Measurements from ENCODE around the gene TMEM51. TPM values are rescaled to one million over a fixed set of nuclear protein-coding genes. Genes with fewer than 3 reads are reported as not detected.
A peak's percentile ranks its signal among the peaks of the same experiment; 100 is the strongest.

Gene TMEM51
- polyA plus RNA-seq, 4 donors = 20.0 to 23.2 (median 20.9) TPM

DNA sequence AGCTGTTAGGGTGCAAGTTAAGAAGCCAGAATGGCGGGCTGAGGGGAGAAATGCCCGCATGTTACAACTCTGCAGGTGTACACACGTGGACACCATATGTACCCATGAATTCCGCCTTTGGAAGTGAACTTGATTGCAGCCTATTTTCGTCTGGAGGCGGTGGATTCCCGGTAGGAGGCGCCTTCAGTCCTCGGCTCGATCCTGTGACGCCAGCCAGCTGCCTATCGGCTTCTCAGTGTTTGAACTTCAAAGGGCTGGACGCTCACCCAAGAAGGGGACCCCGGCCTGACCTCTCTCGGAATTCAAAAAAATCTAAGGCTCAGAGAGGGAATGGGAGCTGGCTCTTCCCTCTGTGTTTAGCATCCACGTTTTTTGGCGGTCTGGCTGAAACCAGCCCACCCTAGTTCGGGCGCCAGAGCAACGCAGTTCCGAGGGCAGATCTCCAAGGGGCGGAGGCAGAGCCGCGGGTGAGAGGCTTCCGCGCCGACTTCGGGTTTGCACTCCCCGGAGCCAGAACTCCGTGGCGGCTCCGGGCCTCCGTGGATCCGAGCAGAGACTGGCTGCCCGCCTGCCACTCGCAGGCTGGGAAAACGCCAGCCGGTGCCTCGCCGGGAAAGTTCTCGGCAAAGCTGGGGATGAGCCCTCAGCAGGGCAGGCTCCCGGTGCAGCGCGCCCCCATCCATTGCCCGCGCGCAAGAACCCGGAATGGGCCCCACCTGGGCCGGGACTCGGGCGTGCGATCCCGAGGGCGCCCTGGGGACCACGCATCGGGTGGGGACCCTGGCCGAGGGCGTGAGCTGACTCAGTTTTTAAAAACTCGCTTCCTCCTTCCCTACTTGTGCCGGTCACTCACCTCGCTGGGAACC is 996 bp upstream of the TMEM51 start:
- DNase-seq (ENCODE audit: low read depth in 4 of 4, low spot score in 3 of 4) = peak in 3 of 4 donors; percentile 80 to 84 (median 81)

DNA sequence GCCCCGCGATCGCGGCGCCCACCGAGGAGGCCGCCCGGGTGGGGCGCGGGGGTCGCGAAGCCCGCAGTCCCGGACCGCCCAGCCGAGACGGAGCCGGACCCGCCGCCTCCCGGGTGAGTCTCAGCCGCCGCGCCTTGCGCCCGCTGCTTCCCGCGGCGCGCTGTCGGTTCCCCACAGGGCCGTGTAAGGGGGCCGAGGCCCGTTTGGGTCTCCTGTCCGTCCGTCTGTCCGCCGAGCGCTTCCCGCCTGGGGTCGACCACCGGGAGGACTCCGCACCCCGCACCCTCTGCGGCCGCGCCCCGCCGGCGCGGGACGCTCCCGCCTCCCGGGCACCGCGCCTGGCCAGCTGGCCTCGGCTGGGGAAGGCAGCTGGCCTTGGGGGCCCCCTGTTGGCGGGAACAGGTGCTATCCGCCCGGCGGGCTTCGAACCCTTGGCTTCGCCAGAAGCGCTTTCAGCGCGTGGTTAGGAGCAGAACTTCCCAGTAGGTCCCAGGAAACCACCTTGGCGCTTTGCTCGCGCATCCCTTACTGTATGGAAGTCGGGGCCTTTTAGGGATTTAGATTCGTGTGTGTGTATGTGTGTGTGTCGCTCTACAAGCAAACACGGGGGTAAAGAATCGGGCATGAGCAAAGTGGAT is 414 bp downstream of the TMEM51 start:
- no peak for DNase-seq (ENCODE audit: low read depth in 4 of 4, low spot score in 3 of 4)

DNA sequence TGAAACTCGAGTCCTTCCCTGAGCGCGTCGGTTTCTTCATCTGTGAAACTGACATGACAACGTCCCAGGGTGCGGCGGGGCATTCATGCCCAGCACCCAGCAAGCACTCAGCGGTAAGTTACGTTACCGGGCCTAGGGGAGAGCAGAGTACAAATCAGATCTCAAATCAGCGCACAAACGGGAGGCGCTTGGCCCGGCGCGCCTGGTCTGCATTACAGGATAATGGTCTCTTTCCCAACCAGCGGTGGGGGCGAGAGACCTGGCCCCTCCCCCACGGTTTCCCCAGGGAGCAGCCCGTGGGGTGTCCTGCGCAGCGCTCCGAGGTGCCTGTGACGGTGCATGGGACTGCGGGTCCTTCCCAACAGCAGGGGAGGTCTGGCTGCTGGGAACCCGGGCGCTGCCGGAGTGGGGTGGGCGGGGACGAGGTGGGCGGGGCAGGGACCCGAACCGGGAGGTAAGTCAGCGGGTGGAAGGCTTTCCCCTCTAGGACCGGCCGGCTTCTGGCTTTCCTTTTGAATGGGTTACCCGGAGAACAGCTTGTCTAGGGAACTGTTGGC is 1.0 kb downstream of the TMEM51 start:
- no peak for DNase-seq (ENCODE audit: low read depth in 4 of 4, low spot score in 3 of 4)

DNA sequence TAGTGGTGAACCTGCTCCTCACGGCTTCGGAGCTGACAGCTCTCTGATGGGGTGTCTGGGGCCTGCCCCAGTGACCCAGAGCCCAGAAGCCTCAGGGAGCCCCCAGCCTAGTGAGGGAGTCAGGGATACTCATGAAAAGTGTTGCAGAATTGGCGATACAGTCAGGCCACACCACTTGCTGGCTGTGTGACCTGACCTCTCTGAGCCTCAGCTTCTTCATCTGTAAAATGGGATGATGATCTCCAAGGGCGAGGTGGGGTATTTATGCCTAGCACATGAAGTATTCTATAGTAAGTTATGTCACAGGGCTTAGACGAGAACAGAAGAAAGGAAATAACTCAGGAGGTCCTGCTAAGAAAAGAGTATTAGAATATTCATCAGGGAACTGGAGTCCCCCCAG is 1.6 kb downstream of the TMEM51 start:
- no peak for DNase-seq (ENCODE audit: low read depth in 4 of 4, low spot score in 3 of 4)

DNA sequence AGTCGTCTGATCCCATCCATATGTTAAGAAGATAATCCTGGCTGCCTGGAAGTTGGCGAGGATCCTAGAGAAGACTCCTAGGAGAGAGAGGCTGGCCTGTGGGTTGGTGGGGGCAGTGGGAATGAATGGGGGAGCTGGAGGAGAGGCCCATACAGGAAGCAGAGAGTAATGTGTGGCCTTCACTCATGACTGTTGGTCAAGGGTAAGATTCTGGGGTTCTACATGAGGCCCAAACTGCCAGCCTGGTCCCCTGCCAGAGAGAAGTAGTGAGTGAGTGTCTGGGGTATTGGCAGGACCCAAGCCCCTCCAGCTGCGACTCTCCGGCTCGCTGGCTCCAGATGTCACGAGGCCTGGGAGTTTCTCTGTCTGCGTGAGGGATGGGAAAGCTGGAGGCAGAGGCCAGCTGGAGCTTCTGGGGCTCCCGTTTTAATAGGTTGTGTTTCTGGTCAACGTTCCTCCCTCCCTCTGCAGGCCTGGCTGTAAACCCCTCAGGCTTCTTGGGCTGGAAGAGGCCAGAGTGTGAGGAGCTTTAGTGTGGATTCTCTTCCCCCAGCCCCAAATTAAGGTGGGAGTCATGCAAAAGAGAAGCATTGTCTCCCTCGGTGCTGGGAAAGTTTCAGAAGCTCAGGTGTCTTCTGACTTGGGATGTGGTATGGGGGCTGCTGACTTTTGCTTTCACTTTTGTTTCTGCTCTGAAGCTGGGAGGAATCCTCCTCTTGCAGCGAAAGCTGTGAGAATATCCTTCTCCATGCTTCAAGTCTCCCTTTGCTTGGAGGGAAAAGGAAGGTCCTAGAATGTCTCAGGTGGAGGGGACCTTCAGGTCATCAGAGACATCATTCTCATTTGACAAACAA is 2.6 kb downstream of the TMEM51 start:
- DNase-seq (ENCODE audit: low read depth in 4 of 4, low spot score in 3 of 4) = peak in 1 of 4 donors; percentile 27

DNA sequence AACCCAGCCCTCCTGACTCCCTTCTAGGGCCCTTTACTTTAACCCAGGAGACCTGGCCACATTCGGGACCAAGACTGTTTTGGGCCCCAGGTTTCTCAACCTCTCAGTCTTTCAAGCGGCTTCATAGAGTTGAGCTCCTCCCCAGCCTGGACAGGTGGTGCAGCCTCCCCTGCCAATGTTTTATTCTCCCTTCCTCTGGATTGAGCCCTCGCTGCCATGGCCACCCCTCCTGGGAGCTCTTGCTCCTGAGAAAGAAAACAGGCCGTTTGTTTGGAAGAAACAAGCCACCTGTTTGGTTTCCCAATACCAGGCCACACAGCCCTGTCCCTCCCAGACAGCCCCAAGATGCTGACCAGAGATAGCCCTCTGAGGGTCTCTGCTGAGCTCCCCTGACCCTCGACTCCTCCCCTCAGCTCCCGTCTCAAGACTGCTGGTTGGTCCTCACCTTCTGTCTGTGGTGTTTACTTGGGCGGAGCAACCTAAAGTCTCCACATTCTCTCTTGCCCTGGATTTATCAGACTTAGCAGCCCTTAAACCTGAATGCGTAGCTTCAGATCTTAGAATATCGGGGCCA is 3.3 kb downstream of the TMEM51 start:
- no peak for DNase-seq (ENCODE audit: low read depth in 4 of 4, low spot score in 3 of 4)

DNA sequence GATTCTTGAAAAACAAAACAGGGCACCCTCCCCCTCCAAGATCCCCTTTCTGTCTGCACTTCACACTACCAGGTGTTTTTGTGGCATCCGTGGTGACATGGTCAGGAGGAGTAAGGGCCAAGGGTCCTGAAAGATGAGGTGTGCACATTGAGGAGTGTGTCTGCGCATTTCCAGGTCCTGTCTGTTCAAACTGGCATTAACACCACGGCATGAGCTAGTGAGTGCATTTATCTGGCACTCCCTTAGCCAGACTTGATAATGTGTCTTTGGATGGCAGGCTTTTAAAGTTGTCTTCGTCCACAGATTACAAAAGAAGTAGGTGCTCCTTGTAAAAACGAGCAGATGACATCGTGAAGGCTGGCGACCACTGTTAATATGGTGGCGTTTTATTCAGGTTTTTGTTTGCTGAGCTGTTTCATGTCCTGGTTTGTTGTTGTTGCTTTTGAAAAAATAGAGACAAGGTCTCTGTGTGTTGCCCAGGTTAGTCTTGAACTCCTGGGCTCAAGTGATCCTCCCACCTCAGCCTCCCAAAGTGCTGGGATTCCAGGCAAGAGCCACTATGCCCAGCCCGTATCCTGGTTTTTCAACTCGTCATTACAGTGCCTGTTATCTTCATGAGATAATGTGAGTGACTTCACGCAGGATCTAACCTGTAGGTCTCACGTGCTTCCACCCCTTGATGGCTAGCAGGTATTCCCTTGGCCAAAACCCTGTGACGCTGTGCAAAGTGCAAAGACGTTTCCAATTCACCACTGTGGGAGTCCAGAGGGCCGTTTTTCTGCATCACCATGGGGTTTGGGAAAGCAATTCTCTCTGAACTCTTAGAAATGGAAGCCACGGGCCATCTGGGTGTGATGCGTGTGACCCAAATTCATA is 4.2 kb downstream of the TMEM51 start:
- no peak for DNase-seq (ENCODE audit: low read depth in 4 of 4, low spot score in 3 of 4)

DNA sequence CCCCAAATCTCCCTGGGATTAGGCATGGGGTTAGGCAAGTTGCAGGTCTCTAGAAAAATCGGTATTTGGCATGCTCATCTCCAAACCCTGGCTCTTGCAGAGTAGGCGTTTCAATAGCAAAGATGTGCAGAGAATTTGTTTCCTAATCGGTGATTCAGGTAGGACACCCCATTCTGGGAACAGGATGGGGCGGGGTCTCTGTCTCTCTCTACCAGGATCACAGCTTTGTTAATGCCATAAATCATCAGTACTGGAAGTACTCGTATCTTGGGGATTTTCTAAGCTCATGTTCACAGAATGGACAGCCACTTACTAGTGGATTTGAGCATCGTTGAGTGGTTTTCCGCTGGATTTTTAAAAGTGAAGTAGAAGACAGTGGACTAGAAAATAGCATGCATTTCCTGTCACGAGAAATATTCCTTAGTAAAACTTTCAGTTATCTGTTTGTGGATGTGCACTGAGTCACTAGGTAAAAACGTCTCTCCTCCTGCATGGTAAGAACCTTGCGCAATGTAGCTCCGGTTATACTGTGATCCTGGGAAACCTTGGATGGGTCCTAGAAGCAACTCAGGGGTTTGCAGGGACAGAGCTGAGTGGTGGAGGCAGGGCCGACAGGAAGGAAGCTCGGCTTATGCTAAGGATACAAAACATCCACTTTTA is 5.1 kb downstream of the TMEM51 start:
- DNase-seq (ENCODE audit: low read depth in 4 of 4, low spot score in 3 of 4) = no peak

DNA sequence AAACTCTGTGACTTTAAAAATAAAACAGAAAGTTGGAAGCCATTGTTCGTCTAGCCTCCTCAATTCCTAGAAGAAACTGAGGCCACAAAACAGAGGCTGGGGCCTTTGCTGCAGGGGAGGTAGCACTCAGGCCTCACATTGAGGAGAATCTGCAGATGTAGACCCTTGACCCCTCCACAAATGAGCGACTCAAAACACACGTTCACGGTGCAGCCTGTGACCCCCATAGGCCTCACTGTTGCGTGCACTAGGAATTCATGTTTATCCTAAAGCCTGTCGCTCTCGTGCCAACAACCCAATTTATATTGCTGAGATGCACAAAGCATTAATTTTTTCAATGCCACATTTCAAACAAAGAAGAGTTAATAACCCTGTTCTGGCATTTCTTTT is 5.6 kb downstream of the TMEM51 start:
- no peak for DNase-seq (ENCODE audit: low read depth in 4 of 4, low spot score in 3 of 4)

DNA sequence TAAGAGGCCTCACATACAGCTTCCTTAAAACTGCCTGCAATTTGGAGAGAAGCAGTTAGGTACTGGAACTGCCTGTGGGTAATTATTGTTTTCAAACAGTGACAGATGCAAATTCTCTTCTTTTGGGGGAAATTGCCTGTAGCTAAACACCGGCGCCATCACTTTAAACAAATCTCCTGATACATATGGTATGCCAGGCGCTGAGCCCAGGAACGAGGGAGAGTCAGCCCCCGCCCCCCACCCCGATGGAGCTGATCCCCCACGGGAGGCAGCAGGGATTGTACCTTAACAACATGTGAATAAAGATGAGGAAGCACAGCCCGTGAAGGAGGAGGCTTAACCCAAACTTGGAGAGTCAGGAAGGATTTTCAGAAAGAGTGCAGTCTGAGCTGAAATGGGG is 7.1 kb downstream of the TMEM51 start:
- DNase-seq (ENCODE audit: low read depth in 4 of 4, low spot score in 3 of 4) = no peak

DNA sequence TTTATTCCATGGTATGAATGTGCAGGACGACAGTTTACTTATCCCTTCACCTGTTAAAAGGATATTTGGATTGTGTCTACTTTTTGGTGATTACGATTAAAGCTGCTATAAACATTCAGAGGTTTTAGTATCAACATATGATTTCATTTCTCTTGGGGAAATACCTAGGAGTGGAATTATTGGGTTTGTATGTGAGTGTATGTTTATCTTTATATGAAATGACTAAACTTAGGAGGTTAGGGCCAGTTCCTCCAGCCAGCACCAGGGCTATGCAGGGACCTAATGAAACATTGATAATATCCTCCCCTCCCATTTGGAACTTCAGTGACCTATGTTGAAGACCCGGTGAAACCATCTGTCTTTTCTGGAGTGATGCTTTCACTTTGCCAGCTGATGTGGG is 13.8 kb downstream of the TMEM51 start:
- no peak for DNase-seq (ENCODE audit: low read depth in 4 of 4, low spot score in 3 of 4)

DNA sequence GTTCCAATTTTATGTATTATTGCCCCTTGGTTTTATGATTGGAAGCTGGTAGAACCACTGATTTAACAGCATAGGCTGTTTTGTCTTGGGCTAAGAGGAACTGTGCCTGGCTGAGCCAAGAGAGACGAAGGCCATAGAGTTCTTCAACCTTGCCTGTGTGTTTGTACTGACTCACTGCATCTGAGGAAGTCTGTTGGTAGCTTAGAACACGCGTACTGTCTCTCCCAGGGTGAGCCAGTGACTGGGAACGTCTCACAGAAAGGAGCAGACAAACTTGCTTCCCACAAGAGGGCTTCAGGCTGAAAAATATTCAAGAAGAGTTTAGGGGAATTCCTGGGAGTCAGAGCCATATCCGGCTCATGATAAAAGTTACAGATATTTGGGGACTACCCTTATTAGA is 14.9 kb downstream of the TMEM51 start:
- no peak for DNase-seq (ENCODE audit: low read depth in 4 of 4, low spot score in 3 of 4)

DNA sequence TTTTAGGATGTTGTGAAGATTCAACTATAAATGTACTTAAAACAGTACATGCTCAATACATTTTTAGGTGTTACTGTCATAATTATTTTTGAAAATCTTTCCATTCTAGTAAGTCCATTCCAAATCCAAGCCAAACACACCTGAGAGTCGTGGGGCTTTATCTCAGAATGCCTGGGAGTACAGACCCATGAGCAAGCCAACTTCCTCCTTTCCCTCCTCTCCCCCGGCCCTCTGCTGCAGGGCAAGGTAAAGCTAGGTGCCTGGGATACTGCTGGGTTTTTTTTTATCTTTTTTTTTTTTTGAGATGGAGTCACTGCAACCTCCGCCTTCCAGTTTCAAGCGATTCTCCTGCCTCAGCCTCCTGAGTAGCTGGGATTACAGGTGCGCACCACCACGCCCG is 16.5 kb downstream of the TMEM51 start:
- DNase-seq (ENCODE audit: low read depth in 4 of 4, low spot score in 3 of 4) = no peak

DNA sequence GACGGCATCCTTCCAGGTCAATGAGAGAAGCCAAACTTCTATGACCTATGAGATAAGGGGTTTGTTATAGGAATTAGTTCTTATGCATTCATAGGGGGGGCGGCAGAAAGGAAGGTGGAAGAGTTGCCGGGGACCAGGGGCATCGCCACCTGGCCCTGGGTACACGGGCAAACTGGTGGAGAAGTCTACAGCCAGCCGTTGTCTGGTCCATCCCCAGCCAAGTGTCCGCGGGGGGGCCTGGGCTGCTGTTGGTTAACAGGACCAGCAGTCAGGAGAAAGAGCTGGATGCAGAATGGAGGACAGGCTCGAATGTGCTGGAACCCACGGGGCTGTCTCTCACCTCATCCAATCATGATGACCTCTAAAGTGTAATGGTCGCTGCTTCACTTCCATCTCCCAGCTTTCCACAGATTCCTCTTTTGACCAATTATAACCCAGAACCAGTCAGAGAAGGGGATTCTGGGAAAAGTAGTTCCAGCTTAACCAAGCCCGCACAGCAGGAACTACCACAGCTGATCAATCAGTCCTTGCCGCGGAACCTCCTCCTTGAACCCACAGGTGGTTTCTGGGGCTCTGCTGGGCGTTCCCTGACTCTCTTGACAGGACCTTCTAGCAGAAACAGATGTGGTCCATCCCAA is 17.8 kb downstream of the TMEM51 start:
- DNase-seq (ENCODE audit: low read depth in 4 of 4, low spot score in 3 of 4) = no peak

DNA sequence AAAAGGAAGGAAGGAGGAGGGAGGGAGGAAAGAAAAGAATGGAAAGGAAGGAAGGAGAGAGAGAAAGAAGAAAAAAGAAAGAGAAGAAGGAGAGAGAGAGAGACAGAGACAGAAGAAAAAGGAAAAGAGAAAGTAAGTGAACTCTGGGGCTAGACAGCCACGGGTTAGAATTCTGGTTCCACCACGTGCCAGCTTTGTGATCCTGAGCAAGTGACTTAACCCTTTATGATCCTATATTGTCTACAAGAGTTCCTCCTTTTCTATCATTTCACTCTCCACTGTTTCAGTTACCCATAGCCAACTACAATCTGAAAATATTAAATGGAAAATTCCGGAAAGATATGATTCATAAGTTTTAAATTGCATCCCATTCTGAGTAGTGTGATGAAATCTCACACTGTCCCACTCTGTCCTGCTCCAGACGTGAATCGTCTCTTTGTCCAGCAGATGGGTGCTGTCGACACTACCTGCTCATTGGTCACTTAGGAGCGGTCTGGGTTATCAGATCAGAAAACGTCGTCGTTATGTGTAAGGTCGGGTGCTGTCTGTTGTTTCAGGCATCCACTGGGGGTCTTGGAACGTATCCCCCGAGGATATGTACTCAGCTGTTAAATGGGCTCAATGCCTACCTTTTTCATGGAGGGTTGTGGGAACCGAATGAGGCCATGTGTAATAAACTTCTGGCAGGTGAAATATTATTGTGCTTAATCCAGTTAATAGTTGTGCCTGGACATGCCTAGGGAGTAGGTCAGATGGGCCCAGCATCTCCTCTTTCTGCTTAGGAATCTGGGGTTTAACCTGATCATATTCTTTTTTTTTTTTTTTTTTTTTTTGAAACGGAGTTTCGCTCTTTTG is 19.1 kb downstream of the TMEM51 start:
- DNase-seq (ENCODE audit: low read depth in 4 of 4, low spot score in 3 of 4) = no peak

DNA sequence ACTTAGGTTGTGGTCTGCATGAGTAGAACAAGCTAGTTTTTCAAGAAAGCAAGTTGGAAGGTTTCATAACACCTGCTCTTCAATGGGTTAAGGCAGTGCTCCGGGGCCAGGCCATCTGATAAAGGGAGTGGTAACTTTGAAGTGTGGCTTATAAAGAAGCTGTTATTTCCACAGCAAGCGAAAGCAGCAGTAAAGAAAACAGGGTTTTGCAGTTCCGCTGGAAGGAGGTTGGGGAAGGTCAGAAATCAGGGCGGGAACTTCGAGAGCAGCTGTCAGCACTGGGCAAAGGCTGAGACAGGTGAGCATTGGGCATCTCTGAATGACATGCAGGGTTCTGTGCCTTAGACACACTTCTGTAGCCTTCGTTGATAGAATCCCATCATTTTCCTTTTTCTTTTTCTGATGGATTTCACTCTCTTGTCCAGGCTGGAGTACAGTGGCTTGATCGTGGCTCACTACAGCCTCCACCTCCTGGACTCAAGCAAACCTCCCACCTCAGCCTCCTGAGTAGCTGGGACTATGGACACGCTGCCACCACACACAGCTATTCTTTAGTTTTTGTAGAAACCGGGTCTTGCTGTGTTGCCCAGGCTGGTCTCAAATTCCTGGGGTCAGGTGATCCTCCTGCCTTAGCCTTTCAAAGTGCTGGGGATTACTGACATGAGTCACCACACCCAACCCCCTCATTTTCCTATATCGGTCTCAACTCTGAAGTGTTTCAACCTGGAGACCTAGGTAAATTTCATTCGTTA is 20.5 kb downstream of the TMEM51 start:
- DNase-seq (ENCODE audit: low read depth in 4 of 4, low spot score in 3 of 4) = no peak

DNA sequence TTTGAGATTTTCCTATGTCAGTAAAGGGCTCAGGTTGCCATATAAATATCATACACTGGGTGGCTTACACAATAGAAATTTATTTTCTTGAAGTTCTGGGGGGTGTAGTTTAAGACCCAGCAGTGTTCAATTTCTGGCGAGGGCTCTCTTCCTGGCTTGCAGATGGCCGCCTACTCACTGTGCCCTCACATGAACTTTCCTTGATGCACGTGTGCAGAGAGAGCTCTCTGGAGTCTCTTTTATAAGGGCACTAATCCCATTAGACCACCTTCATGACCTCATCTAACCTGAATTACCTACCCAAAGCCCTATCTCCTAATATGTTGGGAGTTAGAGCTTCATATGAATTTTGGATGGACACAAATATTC is 21.1 kb downstream of the TMEM51 start:
- DNase-seq (ENCODE audit: low read depth in 4 of 4, low spot score in 3 of 4) = no peak
